HG03460 (cell line): ENCODE results near the gene C6orf132.

Experiments
- ATAC-seq: cut with Tn5 transposase; IDR thresholded peaks from one replicate; pipeline ENCODE4 v1.9.1; 2021; ENCODE audit not compliant: unreplicated experiment

The C6orf132 gene

GRCh38 chr6:42105709-42106108 lies 36.7 kb downstream of the C6orf132 start:
- ATAC-seq: no peak

- no peak for ATAC-seq
Measured at GRCh38 chr6:42105156-42105648, 37.2 kb downstream of the C6orf132 start.

- no peak for ATAC-seq
Measured at GRCh38 chr6:42104804-42105125, 37.7 kb downstream of the C6orf132 start.

GRCh38 chr6:42104095-42104803 lies 38.2 kb downstream of the C6orf132 start:
- ATAC-seq: no peak

- ATAC-seq: no peak
Measured at GRCh38 chr6:42103753-42104094, 38.7 kb downstream of the C6orf132 start.

GRCh38 chr6:42103216-42103615 lies 39.2 kb downstream of the C6orf132 start:
- ATAC-seq: no peak

GRCh38 chr6:42101186-42101657 lies 41.2 kb downstream of the C6orf132 start:
- ATAC-seq: no peak

GRCh38 chr6:42100029-42100901 lies 42.2 kb downstream of the C6orf132 start:
- no peak for ATAC-seq

- no peak for ATAC-seq
Measured at GRCh38 chr6:42099340-42100028, 42.9 kb downstream of the C6orf132 start.

- no peak for ATAC-seq
Measured at GRCh38 chr6:42095776-42096541, 46.5 kb downstream of the C6orf132 start.

- no peak for ATAC-seq
Measured at GRCh38 chr6:42095094-42095493, 47.3 kb downstream of the C6orf132 start.

- no peak for ATAC-seq
Measured at GRCh38 chr6:42093582-42094329, 48.7 kb downstream of the C6orf132 start.

- ATAC-seq: no peak
Measured at GRCh38 chr6:42091718-42092023, 50.7 kb downstream of the C6orf132 start.

- no peak for ATAC-seq
Measured at GRCh38 chr6:42090819-42091717, 51.4 kb downstream of the C6orf132 start.

GRCh38 chr6:42088101-42088591 lies 54.3 kb downstream of the C6orf132 start:
- no peak for ATAC-seq

GRCh38 chr6:42086046-42087035 lies 56.1 kb downstream of the C6orf132 start:
- no peak for ATAC-seq

GRCh38 chr6:42084889-42085288 lies 57.5 kb downstream of the C6orf132 start:
- ATAC-seq: no peak

GRCh38 chr6:42083530-42083929 lies 58.9 kb downstream of the C6orf132 start:
- no peak for ATAC-seq
